GM18511 (cell line): ENCODE measurements around the gene ENOX1.

Source experiments
- ATAC-seq: cut with Tn5 transposase; IDR thresholded peaks from one replicate; pipeline ENCODE4 v1.9.1; 2021; ENCODE audit warnings: mild to moderate bottlenecking, moderate library complexity; ENCODE audit not compliant: unreplicated experiment

Gene ENOX1

GRCh38 chr13:43676320-43676719 is 110.5 kb downstream of the ENOX1 start:
- peak; percentile 99 for ATAC-seq

GRCh38 chr13:43675577-43675976 is 111.2 kb downstream of the ENOX1 start:
- no peak for ATAC-seq

- no peak for ATAC-seq
Observed at GRCh38 chr13:43669964-43670363, 116.8 kb downstream of the ENOX1 start.

GRCh38 chr13:43669101-43669500 is 117.7 kb downstream of the ENOX1 start:
- no peak for ATAC-seq

GRCh38 chr13:43666403-43666802 is 120.4 kb downstream of the ENOX1 start:
- ATAC-seq, result no peak

- no peak for ATAC-seq
Observed at GRCh38 chr13:43665388-43665787, 121.4 kb downstream of the ENOX1 start.

GRCh38 chr13:43664700-43665191 is 122.0 kb downstream of the ENOX1 start:
- no peak for ATAC-seq

- ATAC-seq, result no peak
Observed at GRCh38 chr13:43663474-43664090, 123.2 kb downstream of the ENOX1 start.

GRCh38 chr13:43662976-43663375 is 123.8 kb downstream of the ENOX1 start:
- no peak for ATAC-seq

- no peak for ATAC-seq
Observed at GRCh38 chr13:43661161-43661830, 125.5 kb downstream of the ENOX1 start.

GRCh38 chr13:43657485-43657884 is 129.3 kb downstream of the ENOX1 start:
- no peak for ATAC-seq

GRCh38 chr13:43653980-43654379 is 132.8 kb downstream of the ENOX1 start:
- no peak for ATAC-seq

GRCh38 chr13:43653395-43653794 is 133.4 kb downstream of the ENOX1 start:
- ATAC-seq, result no peak

- ATAC-seq, result no peak
Observed at GRCh38 chr13:43652760-43653159, 134.0 kb downstream of the ENOX1 start.

- no peak for ATAC-seq
Observed at GRCh38 chr13:43650882-43651281, 135.9 kb downstream of the ENOX1 start.

GRCh38 chr13:43648733-43649132 is 138.0 kb downstream of the ENOX1 start:
- ATAC-seq, result no peak

- no peak for ATAC-seq
Observed at GRCh38 chr13:43647471-43647870, 139.3 kb downstream of the ENOX1 start.

GRCh38 chr13:43640476-43640875 is 146.3 kb downstream of the ENOX1 start:
- no peak for ATAC-seq

GRCh38 chr13:43631106-43631505 is 155.7 kb downstream of the ENOX1 start:
- no peak for ATAC-seq

- ATAC-seq, result no peak
Observed at GRCh38 chr13:43629691-43630480, 156.9 kb downstream of the ENOX1 start.

- no peak for ATAC-seq
Observed at GRCh38 chr13:43626994-43627393, 159.8 kb downstream of the ENOX1 start.

GRCh38 chr13:43614063-43614462 is 172.7 kb downstream of the ENOX1 start:
- ATAC-seq, result no peak
